ENCODE measurements around the gene MYMX.

DNA sequence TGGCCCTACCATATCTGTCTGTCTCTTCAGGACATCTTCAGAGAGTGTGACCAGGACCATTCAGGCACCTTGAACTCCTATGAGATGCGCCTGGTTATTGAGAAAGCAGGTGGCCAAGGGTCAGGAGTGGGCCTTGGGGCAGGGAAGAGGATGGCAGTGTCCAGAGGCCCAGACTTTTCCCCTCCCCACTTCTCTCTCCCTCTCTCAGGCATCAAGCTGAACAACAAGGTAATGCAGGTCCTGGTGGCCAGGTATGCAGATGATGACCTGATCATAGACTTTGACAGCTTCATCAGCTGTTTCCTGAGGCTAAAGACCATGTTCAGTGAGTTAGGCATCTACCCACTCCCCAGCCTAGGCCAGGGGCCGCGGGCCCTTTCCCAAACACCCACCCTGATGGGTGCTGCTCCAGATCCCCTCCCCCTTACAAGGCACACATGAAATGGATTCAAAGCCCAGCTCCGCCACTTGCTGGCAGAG is 33.8 kb upstream of the MYMX start:
- TF ChIP-seq POLR2AphosphoS5 (IDR thresholded peaks at IDR 0.05; ENCODE audit: borderline replicate concordance, low read depth, low read length), result no peak
- no peak for TF ChIP-seq EZH2 (IDR thresholded peaks at IDR 0.05)
